HepG2 (cell line): ENCODE results near the gene ZMIZ1. TPM values are rescaled to one million over a fixed set of nuclear protein-coding genes. Genes with fewer than 3 reads are reported as not detected.

Experiments used
- ATAC-seq: fragments of 200-7000 bp; cut with Tn5 transposase; 3 replicates; pipeline ENCODE4 v1.9.1; 2020; ENCODE audit warnings: mild to moderate bottlenecking, moderate library complexity
- BruUV-seq: library from RNA; stranded (reverse); fragments of 400-500 nt; replicated peaks from 2 replicates; lab custom pipeline; 2021; lab: Mats Ljungman, UMichigan
- CTCF ChIA-PET: fragments of 300-600 bp; formaldehyde crosslinking; extraction: SDS; loops from one replicate; lab custom pipeline; 2021; ENCODE audit warnings: low total read pairs, inconsistent platforms, low intra/inter-chr PET ratio; lab: Yijun Ruan, JAX
- POLR2A ChIA-PET: fragments of 350-600 bp; sonication (Branson Sonifier 250); formaldehyde crosslinking; loops from one replicate; lab custom pipeline; 2020; ENCODE audit warnings: antibody characterized with exemption, inconsistent platforms; lab: Yijun Ruan, JAX
- DNase-seq: peaks from one replicate; pipeline ENCODE4 v3.0.0-alpha.2; 2015; ENCODE audit warnings: low spot score
- FAIRE-seq: peaks from 3 replicates; lab custom pipeline; 2011; peaks lifted over from hg19 to GRCh38; lab: Jason Lieb, UNC
- H2AFZ ChIP-seq: one replicate; pipeline ENCODE4 v1.6.1; 2011; ENCODE audit warnings: low read length, inconsistent platforms
- H3K27ac ChIP-seq: fragments of 300-600 bp; 3 replicates; pipeline ENCODE4 v1.8.0; 2011; ENCODE audit warnings: mixed run types, mild to moderate bottlenecking, mixed read lengths, low read length, inconsistent platforms; ENCODE audit not compliant: insufficient read depth; ENCODE audit errors: extremely low read length
- H3K27me3 ChIP-seq, 2 experiments: fragments of 200-600 bp in 1 of 2; 2 replicates in 1 of 2; 3 replicates in 1 of 2; pipeline versions ENCODE4 v1.6.0 to v1.8.0; 2011; ENCODE audit warnings: low read length in 2 of 2, mild to moderate bottlenecking in 2 of 2, moderate library complexity in 2 of 2, inconsistent platforms in 1 of 2; ENCODE audit not compliant: insufficient read depth in 2 of 2, control insufficient read depth in 1 of 2
- H3K36me3 ChIP-seq, 2 experiments: fragments of 200-600 bp in 1 of 2; replicated peaks in 1 of 2; 2 replicates in 1 of 2; 3 replicates in 1 of 2; pipeline versions ENCODE4 v1.5.1 to v1.8.0; 2011; ENCODE audit warnings: low read length in 2 of 2, inconsistent platforms in 1 of 2; ENCODE audit not compliant: insufficient read depth in 2 of 2, control insufficient read depth in 1 of 2
- H3K4me1 ChIP-seq: 2 replicates; pipeline ENCODE4 v1.5.1; 2012; ENCODE audit warnings: low read length, inconsistent platforms; ENCODE audit not compliant: insufficient read depth
- H3K4me2 ChIP-seq: 2 replicates; pipeline ENCODE4 v1.6.0; 2011; ENCODE audit warnings: low read depth, low read length, inconsistent platforms
- H3K4me3 ChIP-seq, 3 experiments: fragments of 200-600 bp in 1 of 3; sonication (generic), shearing (Covaris generic) in 1 of 3; replicated peaks in 1 of 3; 2 replicates each; pipeline ENCODE4 v1.5.1; 2011 to 2016; ENCODE audit warnings: low read length in 3 of 3, inconsistent platforms in 2 of 3, low read depth in 2 of 3, mild to moderate bottlenecking in 2 of 3, control low read depth in 1 of 3, mixed read lengths in 1 of 3; ENCODE audit not compliant: insufficient read depth in 1 of 3
- H3K79me2 ChIP-seq: one replicate; pipeline ENCODE4 v1.6.1; 2011; ENCODE audit warnings: low read length, inconsistent platforms; ENCODE audit not compliant: insufficient read depth
- H3K9ac ChIP-seq: 2 replicates; pipeline ENCODE4 v1.6.0; 2011; ENCODE audit warnings: mild to moderate bottlenecking, low read depth, low read length, inconsistent platforms; ENCODE audit not compliant: insufficient read depth
- H3K9me3 ChIP-seq: 2 replicates; pipeline ENCODE4 v1.5.1; 2012; ENCODE audit warnings: mild to moderate bottlenecking, low read length
- H4K20me1 ChIP-seq: 2 replicates; pipeline ENCODE4 v1.6.0; 2011; ENCODE audit warnings: inconsistent platforms, mild to moderate bottlenecking, low read length, moderate library complexity; ENCODE audit not compliant: insufficient read depth
- RORA ChIP-seq: sonication (generic); formaldehyde crosslinking; IDR thresholded peaks from 2 replicates; pipeline ENCODE4 v1.5.0; 2020; ENCODE audit warnings: mild to moderate bottlenecking, missing genetic modification reagents, moderate library complexity
- WGBS: methylation state at CpG from one replicate; pipeline ENCODE4 v1.1.6; 2017; ENCODE audit warnings: low lambda C conversion rate; 5-methylcytosine and 5-hydroxymethylcytosine counted together
- in situ Hi-C: cut with HindIII; loops from 2 replicates; pipeline ENCODE4 v1.10.0; 2017; ENCODE audit warnings: low pct_unique_long_range_greater_than_20kb; ENCODE audit not compliant: extremely low pct_ligation_motif_present
- intact Hi-C: fragments of 100-400 bp; cut with micrococcal nuclease; formaldehyde crosslinking; loops from one replicate; pipeline ENCODE4 v1.10.0; 2022; ENCODE audit not compliant: unreplicated experiment
- polyA plus RNA-seq, 8 experiments: library from polyadenylated mRNA; depleted of rRNA in 3 of 8; stranded (reverse) in 7 of 8; unstranded in 1 of 8; fragments of >200 nt; fragmentation: Illumina TruSeq in 4 of 8; extraction: Trizol in 4 of 8; gene quantifications; 2 replicates each; pipeline versions ENCODE4 v1.2.1 to v1.2.3, GENCODE V29; 2011 to 2016; ENCODE audit warnings: low read depth in 4 of 8, missing spikeins in 1 of 8, mixed read lengths in 1 of 8; ENCODE audit not compliant: insufficient read depth in 1 of 8
- total RNA-seq, 5 experiments: library from RNA; depleted of rRNA; stranded (reverse); fragments of >200 nt; fragmentation: Illumina TruSeq; extraction: Trizol; gene quantifications; 2 replicates each; pipeline ENCODE4 v1.2.3, GENCODE V29; 2016; ENCODE audit warnings: low read depth in 1 of 5
- TF ChIP-seq, protein P1 (sequence below): sonication (generic); formaldehyde crosslinking; IDR thresholded peaks from 2 replicates; pipeline ENCODE4 v1.5.1; 2020; ENCODE audit warnings: mild to moderate bottlenecking, missing genetic modification reagents, moderate library complexity
- TF ChIP-seq, protein P2 (sequence below): sonication (generic); formaldehyde crosslinking; conservative IDR thresholded peaks from 2 replicates; pipeline ENCODE4 v1.8.1; 2023; ENCODE audit warnings: missing genetic modification reagents

Gene ZMIZ1
- total and polyA plus RNA-seq, 2 of the 13 experiments (the other 11 are each of a cell fraction or from before 2014, with no cell fraction given): 5.3 to 10.2 TPM

DNA sequence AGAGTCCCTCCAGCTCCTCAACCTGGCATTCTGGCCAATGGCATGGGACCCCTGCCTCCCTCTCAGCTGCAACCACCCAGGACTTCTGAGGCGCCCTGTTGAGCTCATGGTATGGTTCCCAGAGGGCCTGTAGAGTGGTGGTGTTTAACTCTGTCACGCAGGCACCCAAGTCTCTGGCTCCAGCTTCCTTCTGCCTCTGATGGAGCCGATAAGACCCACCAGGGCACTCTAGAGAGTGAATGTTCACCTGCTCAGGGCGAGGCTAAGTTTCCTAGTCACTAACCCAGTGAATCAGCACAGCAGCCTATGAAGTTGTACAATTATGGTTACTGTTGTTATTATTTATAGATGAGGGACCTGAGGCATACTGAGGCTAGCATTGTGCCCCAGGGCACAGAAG lies 120.4 kb downstream of the ZMIZ1 start:
- no peaks in the 10 kb centered on the region for H3K79me2 ChIP-seq
- no peaks in the 10 kb centered on the region for H3K9me3 ChIP-seq
- peaks cover 71% of the 10 kb centered on the region for H3K4me1 ChIP-seq
- H3K36me3 ChIP-seq: peaks cover 15 to 50% of the 10 kb centered on the region in 2 experiments; a peak in 4 of 5 replicates
- 100% methylated on average over 1 of the region's 4 CpGs for WGBS
- no peak overlapping the region for H3K9ac ChIP-seq
- ATAC-seq: no peak
- no peaks in the 10 kb centered on the region for H4K20me1 ChIP-seq
- no peak overlapping the region for H3K4me3 ChIP-seq
- no peak overlapping the region for H2AFZ ChIP-seq
- H3K4me2 ChIP-seq: no peak overlapping the region
- DNase-seq: no peak
- POLR2A ChIA-PET: interaction anchor here (0.9 to 3.8 kb wide), 6 partner anchors 10 to 215 kb away, joined by 3 to 22 read pairs (median 4); no protein-coding TSS in a partner anchor
- TF ChIP-seq RORA: no peak
- TF ChIP-seq, protein P1, sequence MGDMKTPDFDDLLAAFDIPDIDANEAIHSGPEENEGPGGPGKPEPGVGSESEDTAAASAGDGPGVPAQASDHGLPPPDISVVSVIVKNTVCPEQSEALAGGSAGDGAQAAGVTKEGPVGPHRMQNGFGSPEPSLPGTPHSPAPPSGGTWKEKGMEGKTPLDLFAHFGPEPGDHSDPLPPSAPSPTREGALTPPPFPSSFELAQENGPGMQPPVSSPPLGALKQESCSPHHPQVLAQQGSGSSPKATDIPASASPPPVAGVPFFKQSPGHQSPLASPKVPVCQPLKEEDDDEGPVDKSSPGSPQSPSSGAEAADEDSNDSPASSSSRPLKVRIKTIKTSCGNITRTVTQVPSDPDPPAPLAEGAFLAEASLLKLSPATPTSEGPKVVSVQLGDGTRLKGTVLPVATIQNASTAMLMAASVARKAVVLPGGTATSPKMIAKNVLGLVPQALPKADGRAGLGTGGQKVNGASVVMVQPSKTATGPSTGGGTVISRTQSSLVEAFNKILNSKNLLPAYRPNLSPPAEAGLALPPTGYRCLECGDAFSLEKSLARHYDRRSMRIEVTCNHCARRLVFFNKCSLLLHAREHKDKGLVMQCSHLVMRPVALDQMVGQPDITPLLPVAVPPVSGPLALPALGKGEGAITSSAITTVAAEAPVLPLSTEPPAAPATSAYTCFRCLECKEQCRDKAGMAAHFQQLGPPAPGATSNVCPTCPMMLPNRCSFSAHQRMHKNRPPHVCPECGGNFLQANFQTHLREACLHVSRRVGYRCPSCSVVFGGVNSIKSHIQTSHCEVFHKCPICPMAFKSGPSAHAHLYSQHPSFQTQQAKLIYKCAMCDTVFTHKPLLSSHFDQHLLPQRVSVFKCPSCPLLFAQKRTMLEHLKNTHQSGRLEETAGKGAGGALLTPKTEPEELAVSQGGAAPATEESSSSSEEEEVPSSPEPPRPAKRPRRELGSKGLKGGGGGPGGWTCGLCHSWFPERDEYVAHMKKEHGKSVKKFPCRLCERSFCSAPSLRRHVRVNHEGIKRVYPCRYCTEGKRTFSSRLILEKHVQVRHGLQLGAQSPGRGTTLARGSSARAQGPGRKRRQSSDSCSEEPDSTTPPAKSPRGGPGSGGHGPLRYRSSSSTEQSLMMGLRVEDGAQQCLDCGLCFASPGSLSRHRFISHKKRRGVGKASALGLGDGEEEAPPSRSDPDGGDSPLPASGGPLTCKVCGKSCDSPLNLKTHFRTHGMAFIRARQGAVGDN (CRISPR knock-in tag): no peak
- TF ChIP-seq, protein P2, sequence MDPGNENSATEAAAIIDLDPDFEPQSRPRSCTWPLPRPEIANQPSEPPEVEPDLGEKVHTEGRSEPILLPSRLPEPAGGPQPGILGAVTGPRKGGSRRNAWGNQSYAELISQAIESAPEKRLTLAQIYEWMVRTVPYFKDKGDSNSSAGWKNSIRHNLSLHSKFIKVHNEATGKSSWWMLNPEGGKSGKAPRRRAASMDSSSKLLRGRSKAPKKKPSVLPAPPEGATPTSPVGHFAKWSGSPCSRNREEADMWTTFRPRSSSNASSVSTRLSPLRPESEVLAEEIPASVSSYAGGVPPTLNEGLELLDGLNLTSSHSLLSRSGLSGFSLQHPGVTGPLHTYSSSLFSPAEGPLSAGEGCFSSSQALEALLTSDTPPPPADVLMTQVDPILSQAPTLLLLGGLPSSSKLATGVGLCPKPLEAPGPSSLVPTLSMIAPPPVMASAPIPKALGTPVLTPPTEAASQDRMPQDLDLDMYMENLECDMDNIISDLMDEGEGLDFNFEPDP (CRISPR knock-in tag): 0 out of 2 replicates have a peak, but pooled peaks have one; percentile 59
- CTCF ChIA-PET: no interaction called here
- H3K27ac ChIP-seq: no peak overlapping the region
- no peak for FAIRE-seq
- in situ Hi-C loops (loop anchor here (5.0 to 25.0 kb wide), 2 partner anchors 102 to 217 kb away; no protein-coding TSS in a partner anchor), intact Hi-C loops (loop anchor here (5.0 kb wide), 1 partner anchor 217 kb away; no protein-coding TSS in a partner anchor)
- H3K27me3 ChIP-seq: no peaks in the 10 kb centered on the region
- no TSS peak for BruUV-seq
